Measurements from ENCODE around the gene CERS6. TPM values are rescaled to one million over a fixed set of nuclear protein-coding genes. Genes with fewer than 3 reads are reported as not detected.

CERS6 gene
- total and polyA plus RNA-seq, 2 experiments from 2014 or later: 40.9 to 99.1 TPM

DNA sequence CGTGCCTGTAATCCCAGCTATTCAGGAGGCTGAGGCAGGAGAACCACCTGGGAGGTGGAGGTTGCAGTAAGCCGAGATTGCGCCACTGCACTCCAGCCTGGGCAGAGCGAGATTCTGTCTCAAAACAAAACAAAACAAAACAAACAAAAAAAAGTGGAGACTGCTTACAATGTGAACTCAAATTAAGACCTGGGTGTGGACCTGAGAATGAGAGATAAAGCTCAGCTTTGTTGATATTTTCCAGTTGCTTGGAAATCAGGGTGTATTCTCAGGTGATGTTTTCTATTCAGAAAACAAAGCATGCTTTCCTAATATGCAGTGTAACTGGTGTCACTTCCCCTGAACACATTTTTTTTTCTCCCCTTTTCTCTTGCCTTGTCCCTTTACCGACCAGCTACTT lies 5.3 kb upstream of the CERS6 start:
- 93% methylated on average over 5 of the region's 5 CpGs for WGBS (ENCODE audit: low lambda C conversion rate, missing lambda C conversion rate)
- Histone ChIP-seq H3K79me2 (no peaks in the 10 kb centered on the region), H3K27me3 (no peaks in the 10 kb centered on the region), H3K4me3 (no peak overlapping the region), H3K9me2 (replicated peaks; ENCODE audit: insufficient read depth) (no peaks in the 10 kb centered on the region), H3K36me3 (replicated peaks; ENCODE audit: insufficient read depth, low read depth) (no peaks in the 10 kb centered on the region), H3K4me2 (no peak overlapping the region), H3K9me3 (ENCODE audit: low read depth) (no peaks in the 10 kb centered on the region), H3K27ac (no peak overlapping the region), H2AFZ (no peak overlapping the region), H4K20me1 (ENCODE audit: insufficient read depth, poor library complexity, severe bottlenecking) (no peaks in the 10 kb centered on the region), H3K4me1 (ENCODE audit: insufficient read depth) (no peaks in the 10 kb centered on the region)
- TF ChIP-seq EZH2phosphoT487 (IDR thresholded peaks at IDR 0.05; ENCODE audit: low read depth, severe bottlenecking, unreplicated experiment) (no peak), EZH2 (IDR thresholded peaks at IDR 0.05; ENCODE audit: borderline replicate concordance) (no peak)
- TF ChIP-seq, protein P1, sequence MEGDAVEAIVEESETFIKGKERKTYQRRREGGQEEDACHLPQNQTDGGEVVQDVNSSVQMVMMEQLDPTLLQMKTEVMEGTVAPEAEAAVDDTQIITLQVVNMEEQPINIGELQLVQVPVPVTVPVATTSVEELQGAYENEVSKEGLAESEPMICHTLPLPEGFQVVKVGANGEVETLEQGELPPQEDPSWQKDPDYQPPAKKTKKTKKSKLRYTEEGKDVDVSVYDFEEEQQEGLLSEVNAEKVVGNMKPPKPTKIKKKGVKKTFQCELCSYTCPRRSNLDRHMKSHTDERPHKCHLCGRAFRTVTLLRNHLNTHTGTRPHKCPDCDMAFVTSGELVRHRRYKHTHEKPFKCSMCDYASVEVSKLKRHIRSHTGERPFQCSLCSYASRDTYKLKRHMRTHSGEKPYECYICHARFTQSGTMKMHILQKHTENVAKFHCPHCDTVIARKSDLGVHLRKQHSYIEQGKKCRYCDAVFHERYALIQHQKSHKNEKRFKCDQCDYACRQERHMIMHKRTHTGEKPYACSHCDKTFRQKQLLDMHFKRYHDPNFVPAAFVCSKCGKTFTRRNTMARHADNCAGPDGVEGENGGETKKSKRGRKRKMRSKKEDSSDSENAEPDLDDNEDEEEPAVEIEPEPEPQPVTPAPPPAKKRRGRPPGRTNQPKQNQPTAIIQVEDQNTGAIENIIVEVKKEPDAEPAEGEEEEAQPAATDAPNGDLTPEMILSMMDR (IDR thresholded peaks at IDR 0.05; ENCODE audit: poor library complexity): no peak
- no peak for DNase-seq (ENCODE audit: low spot score)

DNA sequence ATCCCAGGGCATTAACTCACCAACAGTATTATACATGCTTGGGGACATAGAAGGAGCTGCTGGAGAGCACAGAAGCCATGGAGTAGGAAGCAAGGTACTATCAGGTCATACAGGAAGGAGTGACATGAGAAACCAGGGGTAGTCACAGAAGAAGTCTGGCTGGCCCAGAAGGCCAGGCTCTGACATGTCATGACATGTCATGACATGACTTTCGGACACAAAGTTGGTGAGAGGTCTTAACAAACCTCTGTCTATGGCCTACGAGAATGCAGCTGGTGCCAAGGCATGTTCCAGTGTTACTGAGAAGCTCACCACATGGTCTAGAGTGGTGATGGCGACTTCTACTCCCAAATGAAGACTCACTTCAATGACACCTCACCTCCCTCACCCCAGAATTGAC lies 3.3 kb upstream of the CERS6 start:
- Histone ChIP-seq H3K27me3 (no peaks in the 10 kb centered on the region), H3K4me3 (no peak overlapping the region), H3K4me1 (ENCODE audit: insufficient read depth) (no peaks in the 10 kb centered on the region), H3K4me2 (no peak overlapping the region), H3K27ac (no peak overlapping the region), H3K36me3 (replicated peaks; ENCODE audit: insufficient read depth, low read depth) (no peaks in the 10 kb centered on the region), H4K20me1 (ENCODE audit: insufficient read depth, poor library complexity, severe bottlenecking) (peaks cover 5% of the 10 kb centered on the region), H3K9me3 (ENCODE audit: low read depth) (no peaks in the 10 kb centered on the region), H3K79me2 (peaks cover 15% of the 10 kb centered on the region), H2AFZ (no peak overlapping the region), H3K9me2 (replicated peaks; ENCODE audit: insufficient read depth) (no peaks in the 10 kb centered on the region)
- DNase-seq (ENCODE audit: low spot score): no peak
- 98% methylated on average over 3 of the region's 3 CpGs for WGBS (ENCODE audit: low lambda C conversion rate, missing lambda C conversion rate)
- TF ChIP-seq, protein P1 (IDR thresholded peaks at IDR 0.05; ENCODE audit: poor library complexity): no peak
- TF ChIP-seq EZH2 (IDR thresholded peaks at IDR 0.05; ENCODE audit: borderline replicate concordance) (no peak), EZH2phosphoT487 (IDR thresholded peaks at IDR 0.05; ENCODE audit: low read depth, severe bottlenecking, unreplicated experiment) (no peak)

DNA sequence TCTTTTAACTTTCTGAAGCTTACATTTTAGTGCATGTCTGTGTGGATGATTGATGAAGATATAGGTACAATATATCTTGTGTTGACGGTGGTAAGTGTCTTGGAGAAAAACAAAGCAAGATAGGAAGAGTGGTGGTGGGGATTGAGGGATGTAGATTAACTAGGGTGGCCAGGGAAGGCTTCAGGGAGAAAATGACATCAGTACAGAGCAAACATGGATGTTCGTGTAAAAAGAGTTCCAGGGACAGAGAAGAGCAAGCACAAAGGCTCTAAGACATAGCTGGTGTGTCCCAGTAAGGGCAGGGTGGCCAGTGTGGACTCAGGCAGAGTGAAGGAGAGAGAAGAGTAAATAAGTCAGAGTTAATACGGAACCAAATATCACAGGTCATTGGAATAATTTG lies 2.7 kb upstream of the CERS6 start:
- Histone ChIP-seq H3K27ac (no peak overlapping the region), H3K4me1 (ENCODE audit: insufficient read depth) (no peaks in the 10 kb centered on the region), H3K4me2 (no peak overlapping the region), H4K20me1 (ENCODE audit: insufficient read depth, poor library complexity, severe bottlenecking) (peaks cover 11% of the 10 kb centered on the region), H3K36me3 (replicated peaks; ENCODE audit: insufficient read depth, low read depth) (no peaks in the 10 kb centered on the region), H3K79me2 (peaks cover 21% of the 10 kb centered on the region), H3K9me3 (ENCODE audit: low read depth) (no peaks in the 10 kb centered on the region), H2AFZ (no peak overlapping the region), H3K9me2 (replicated peaks; ENCODE audit: insufficient read depth) (no peaks in the 10 kb centered on the region), H3K27me3 (no peaks in the 10 kb centered on the region), H3K4me3 (no peak overlapping the region)
- TF ChIP-seq EZH2phosphoT487 (IDR thresholded peaks at IDR 0.05; ENCODE audit: low read depth, severe bottlenecking, unreplicated experiment) (no peak), EZH2 (IDR thresholded peaks at IDR 0.05; ENCODE audit: borderline replicate concordance) (no peak)
- TF ChIP-seq, protein P1 (IDR thresholded peaks at IDR 0.05; ENCODE audit: poor library complexity): no peak
- DNase-seq (ENCODE audit: low spot score): no peak
- 82% methylated on average over 3 of the region's 3 CpGs for WGBS (ENCODE audit: low lambda C conversion rate, missing lambda C conversion rate)
